Glomerular visceral epithelial cell (primary cell): ENCODE measurements around the gene MGAT2.
A peak's percentile ranks its signal among the peaks of the same experiment; 100 is the strongest.
"Not testable (repeated sequence)": the region's sequence is repeated elsewhere in the genome, so short reads cannot be mapped to it uniquely, and the experiment has no call there.

ENCODE experiments used
- DNase-seq: peaks from one replicate; pipeline ENCODE4 v3.0.0-alpha.2; 2016; ENCODE audit errors: extremely low spot score

Gene MGAT2

DNA sequence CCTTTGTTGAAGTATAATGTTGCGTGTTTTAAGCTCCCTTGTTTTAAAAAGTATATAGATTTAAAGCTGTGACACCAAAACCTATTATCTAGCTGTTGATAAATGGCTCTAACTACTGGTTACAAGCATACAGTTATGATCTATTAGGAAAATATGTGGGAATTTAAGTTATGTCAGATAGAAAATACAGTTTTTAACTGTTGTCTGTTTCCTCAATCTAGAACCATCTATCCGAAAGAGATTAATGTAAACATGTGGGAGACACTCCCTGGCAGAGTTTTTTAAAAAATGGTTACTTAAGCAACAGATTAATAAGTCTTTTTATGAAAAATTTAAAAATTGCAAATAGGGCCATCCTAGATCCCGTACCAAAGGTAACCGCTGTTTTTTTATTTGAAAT lies 8.3 kb upstream of the MGAT2 start:
- DNase-seq, result no peak

DNA sequence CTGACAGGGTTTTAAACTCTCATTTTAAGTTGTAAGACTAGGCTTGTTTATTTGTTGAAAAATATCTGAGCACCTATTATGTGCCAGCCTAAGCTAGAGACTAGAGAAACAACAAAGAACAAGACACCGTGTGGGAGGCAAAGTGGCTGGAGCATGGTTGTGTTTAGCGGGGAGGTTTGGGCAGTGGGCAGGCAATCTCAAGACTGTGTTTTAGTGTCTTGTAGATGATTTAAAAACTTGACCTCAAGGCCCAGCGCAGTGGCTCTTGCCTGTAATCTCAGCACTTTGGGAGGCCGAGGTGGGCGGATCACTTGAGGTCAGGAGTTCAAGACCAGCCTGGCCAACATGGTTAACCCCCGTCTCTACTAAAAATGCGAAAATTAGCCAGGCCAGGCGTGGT lies 7.9 kb upstream of the MGAT2 start:
- DNase-seq, result no peak

DNA sequence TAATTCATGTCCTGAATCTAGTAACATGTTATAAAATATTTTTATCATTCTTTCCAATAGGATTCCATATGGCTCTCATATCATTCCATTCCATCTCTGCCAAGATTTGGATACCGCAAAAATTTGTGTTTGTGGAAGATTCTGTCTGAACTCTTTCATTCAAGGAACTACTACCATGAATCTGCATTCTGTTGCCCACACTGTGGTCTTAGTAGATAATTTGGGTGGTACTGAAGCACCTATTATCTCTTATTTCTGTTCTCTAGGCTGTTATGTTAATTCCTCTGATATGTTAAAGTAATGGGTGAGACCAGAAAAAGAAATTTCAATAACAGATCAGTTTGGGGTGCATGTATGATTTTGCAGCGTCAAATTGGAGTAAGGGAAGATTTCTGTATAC lies 6.4 kb upstream of the MGAT2 start:
- no peak for DNase-seq

DNA sequence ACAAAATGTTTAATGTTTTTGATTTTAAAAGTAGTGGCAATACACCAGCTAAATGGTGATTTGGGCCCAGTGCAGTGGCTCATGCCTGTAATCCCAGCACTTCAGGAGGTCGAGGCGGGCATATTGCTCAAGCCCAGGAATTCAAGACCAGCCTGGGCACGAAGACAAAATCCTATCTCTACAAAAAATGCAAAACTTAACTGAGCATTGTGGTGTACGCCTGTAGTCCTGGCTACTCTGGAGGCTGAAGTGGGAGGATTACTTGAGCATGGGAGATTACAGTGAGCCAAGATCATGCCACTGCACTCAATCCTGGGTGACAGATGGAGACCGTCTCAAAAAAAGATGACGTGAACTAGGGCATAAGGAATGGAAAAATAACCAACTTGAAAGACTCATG lies 4.8 kb upstream of the MGAT2 start:
- DNase-seq, result no peak

DNA sequence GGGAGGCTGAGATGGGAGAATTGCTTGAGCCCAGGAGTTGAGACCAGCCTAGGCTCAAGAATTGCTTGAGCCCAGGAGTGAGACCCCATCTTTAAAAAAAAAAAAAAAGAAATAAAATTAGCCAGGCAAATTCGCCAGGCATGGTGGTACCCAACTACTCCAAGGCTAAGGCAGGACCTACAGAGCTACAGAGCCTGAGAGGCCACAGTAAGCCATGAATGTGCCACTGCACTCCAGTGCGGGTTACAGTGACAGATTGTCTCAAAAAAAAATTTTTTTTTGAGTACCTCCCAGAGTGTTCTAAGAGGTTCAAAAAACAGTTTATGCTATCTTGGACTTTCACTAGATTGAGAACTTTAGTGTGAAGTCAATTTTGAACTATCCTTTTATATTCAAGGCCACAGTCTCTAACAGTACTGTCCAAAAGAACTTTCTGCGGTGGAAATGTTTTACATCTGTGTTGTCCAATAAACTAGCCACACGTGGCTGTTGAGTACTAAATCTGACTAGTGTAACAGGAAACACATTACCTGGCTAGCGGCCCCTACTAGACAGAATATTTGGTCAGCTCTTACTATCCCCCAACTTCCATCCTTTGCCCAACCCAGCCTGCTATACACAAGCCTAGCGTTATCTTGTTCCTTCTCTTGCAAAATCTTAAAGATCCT lies 2.6 kb upstream of the MGAT2 start:
- DNase-seq, result no peak

DNA sequence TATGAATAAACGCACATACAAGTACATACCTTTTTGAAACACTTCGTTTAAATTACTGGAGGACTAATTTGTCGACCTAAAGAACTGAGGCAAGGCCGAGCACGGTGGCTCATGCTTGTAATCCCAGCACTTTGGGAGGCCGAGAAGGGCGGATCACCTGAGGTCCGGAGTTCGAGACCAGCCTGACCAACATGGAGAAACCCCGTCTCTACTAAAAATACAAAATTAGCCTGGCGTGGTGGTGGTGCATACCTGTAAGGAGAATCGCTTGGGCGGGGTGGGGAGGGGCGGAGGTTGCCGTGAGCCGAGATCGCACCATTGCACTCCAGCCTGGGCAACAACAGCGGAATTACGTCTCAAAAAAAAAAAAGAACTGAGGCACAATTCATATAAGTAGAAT lies 1.3 kb upstream of the MGAT2 start:
- DNase-seq, result not testable (repeated sequence)

DNA sequence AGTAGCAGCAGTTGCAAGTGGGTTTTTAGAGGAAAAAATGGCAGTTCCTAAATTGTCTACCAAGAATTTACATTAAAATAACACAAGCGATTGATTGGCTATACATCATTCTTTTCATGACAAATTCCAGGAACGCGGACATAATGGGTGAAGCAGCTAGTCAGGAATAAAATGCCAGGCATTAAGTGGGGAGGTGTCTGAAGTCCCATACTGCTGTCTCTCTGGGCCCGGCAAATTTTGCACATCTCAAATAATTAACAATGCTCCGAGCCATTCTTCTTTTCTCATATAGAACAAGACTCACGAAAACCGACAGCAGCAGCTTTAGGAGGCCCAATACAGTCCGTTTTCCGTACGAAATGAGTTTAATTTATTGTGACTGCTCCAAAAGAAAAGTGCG lies 869 bp upstream of the MGAT2 start:
- no peak for DNase-seq

DNA sequence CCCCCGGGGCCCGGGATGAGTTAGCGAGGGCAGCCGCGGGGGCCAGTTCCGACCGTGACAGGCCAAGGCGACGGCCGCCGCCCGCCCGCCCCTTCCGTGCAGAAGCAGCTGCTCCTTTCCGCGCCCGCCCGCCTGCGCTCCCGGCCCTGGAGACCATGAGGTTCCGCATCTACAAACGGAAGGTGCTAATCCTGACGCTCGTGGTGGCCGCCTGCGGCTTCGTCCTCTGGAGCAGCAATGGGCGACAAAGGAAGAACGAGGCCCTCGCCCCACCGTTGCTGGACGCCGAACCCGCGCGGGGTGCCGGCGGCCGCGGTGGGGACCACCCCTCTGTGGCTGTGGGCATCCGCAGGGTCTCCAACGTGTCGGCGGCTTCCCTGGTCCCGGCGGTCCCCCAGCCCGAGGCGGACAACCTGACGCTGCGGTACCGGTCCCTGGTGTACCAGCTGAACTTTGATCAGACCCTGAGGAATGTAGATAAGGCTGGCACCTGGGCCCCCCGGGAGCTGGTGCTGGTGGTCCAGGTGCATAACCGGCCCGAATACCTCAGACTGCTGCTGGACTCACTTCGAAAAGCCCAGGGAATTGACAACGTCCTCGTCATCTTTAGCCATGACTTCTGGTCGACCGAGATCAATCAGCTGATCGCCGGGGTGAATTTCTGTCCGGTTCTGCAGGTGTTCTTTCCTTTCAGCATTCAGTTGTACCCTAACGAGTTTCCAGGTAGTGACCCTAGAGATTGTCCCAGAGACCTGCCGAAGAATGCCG lies 699 bp downstream of the MGAT2 start:
- DNase-seq, result peak; percentile 62

DNA sequence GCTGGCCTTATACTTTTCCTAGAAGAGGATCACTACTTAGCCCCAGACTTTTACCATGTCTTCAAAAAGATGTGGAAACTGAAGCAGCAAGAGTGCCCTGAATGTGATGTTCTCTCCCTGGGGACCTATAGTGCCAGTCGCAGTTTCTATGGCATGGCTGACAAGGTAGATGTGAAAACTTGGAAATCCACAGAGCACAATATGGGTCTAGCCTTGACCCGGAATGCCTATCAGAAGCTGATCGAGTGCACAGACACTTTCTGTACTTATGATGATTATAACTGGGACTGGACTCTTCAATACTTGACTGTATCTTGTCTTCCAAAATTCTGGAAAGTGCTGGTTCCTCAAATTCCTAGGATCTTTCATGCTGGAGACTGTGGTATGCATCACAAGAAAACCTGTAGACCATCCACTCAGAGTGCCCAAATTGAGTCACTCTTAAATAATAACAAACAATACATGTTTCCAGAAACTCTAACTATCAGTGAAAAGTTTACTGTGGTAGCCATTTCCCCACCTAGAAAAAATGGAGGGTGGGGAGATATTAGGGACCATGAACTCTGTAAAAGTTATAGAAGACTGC lies 1.5 kb downstream of the MGAT2 start:
- no peak for DNase-seq

DNA sequence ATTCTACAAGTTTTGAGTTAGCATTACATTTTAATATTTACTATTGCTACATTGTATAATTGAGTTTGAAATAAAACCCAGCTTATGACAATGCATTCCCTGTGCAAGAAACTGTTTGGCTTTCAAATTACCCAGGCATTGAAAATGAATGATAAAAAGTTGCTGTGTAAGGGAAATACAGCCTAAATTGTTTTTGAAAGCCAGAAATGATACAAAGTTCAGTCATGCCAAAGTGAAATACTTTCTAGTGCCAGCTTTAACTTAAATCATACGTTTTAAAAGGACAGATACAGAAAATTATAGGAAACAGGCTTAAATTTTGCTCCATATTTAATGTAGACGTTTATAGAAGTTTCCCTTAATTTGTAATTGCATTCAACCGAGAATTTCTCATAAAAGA lies 2.8 kb downstream of the MGAT2 start:
- DNase-seq, result no peak

DNA sequence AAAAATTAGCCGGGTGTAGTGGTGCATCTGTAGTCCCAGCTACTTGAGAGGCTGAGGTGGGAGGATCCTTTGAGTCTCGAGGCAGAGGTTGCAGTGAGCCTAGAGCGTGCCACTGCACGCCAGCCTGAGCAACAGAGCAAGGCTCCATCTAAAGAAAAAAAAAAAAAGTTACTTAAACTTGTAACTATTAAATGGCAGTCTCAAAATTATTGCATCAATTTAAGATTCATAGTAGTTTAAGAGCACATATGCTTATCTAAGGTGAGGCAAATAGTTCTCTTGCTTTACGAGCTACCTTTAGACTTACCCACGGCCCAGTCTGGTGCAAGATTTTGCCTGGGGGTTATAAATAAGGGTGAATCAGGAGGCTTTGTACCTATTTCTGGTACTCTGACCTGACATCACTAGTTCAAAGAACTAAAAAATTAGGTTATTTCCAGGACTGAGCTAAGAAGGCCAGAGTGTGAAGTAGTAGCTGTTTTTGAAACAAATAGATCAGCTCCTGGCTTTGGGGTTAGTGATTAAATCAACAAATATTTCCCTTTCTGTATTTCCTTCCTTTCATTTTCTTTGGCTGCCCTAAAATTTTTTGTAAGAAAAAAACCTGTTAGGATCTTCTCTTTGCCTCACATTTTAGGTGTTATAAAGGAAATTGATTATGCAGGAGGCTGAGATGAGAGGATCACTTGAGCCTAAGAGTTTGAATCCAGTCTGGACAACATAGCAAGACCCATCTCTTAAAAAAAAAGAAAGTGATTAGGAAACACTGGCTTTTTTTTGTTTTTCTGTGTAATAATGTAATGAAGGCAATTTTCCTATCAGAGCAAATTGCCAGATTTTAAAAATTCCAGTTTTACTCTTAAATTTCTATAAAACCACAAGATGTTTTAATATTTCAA lies 3.6 kb downstream of the MGAT2 start:
- DNase-seq, result no peak

DNA sequence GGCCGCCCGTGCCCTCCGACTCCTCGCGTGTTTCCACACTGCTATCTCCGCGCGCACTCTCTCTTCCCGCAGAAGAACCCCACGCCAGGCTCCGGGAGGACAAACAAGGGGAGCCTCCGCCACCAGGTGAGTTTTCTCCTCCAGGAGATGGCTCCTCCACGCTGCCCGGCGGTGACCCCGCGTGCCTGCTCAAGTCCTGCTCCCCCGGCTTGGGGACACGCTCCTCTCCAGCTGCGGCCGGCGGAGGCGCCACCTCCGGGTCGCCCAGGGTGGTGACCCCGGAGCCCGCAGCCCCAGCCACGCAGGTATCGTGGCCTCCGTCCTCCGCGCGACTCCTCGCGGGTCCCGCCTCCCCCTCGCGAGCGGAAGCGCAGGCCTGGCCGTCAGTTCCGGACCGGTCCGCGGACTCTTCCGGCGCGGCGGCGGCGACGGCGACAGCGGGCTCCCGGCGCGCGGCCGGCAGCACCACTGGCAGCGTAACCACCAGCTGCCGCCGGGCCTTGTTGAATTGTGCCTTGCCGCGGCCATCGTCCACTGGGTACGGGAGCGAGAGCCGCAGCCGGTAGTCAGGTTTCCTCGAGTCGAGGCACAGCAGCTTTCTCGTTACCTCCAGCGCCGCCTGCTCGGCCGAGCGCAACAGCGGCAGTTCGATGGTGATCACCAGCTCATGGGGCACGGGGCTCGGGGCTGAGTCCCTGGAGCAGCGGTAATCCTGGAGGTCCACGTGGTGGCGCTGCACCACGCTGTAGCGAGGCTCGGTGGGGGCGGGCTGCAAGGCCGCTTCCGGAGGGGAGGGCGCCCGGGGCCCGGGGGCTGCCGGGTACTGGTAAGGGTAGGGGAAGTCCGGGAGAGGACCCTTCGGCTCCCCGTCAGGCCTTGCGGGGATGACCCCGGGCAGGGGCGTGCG lies 13.3 kb downstream of the MGAT2 start:
- peak; percentile 95 for DNase-seq

DNA sequence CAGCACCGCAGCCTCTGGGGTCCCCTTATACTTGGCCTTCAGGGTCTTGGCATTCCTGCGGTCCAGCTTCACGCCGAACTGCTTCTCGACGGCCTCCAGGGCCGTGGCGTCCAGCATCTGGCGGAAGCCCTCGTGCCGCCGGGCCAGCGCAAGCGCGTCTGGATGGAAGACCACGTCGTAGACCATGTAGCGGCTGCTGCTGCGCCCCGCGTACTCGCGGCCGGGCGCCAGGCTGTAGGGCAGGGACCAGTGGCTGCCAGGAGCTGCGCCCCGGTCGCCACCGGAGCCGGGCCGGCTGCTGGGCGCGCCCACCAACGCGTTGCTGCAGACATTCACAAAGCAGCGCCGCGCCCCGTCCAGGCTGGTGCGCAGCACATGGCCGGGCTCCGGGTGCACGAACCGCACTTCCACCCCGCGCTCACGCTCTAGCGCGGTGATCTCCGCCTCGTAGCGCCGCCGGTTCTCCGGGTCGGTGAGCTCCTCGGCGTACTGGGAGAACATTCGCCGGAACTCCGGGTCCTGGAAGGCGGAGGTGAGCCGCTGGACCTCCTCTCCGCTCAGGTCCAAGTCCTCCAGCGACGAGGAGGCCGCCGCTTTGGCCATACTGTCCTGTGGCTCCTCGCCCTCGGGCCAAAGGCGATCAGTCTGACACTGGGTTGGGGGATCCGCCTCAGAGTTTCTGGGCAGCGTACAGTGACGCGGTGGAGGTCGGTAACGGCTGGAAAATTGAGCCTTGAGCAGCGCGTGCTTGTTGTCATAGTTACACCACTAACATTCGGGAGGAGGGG lies 14.1 kb downstream of the MGAT2 start, which contains the start of gene DNAAF2:
Gene DNAAF2 (minus strand): TSS at position 698 of the 788 bp plus-strand sequence. CDS start 95 bp downstream, at position 603.
- DNase-seq, result peak; percentile 75

DNA sequence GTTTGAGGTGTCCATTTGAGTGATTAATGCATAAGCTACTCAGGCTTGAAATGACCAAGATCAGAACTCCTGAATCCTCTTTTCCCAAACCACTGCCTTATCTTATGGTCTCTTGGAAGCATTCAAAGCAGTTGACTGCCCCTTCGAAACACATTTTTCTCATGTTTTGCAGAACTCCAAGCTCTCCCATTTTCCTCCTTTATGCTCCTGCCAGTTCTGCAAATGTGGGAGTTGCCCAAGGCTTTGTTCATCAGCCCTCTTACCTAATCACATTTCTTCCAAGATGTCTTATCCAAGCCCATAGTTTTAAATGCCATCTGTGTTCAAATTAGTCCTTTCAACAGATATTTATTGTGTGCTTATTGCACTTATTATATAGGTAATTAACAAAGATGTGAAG lies 16.3 kb downstream of the MGAT2 start:
- DNase-seq, result no peak

DNA sequence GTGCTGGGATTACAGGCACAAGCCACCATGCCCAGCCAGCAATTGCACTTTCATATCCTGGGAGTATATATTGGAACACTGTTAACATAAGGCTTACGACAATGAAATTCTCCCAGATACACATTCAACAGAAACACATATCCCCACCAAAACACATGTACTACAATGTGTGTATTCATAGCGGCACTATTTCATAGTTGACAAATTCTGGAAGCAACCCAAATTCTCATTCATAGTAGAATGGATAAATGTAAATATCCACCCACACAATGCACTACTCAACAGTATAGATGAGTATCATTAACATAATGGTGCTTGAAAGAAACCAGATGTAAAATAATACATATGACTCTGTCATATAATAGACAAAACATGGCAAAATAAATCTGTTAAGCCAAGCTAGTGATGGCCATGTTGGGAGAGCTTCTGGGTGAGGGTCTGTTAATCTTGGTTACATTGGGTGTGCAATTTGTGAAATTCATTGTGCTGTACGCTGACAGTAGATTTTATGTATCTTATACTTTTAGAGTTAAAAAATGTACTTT lies 17.0 kb downstream of the MGAT2 start:
- DNase-seq, result no peak

DNA sequence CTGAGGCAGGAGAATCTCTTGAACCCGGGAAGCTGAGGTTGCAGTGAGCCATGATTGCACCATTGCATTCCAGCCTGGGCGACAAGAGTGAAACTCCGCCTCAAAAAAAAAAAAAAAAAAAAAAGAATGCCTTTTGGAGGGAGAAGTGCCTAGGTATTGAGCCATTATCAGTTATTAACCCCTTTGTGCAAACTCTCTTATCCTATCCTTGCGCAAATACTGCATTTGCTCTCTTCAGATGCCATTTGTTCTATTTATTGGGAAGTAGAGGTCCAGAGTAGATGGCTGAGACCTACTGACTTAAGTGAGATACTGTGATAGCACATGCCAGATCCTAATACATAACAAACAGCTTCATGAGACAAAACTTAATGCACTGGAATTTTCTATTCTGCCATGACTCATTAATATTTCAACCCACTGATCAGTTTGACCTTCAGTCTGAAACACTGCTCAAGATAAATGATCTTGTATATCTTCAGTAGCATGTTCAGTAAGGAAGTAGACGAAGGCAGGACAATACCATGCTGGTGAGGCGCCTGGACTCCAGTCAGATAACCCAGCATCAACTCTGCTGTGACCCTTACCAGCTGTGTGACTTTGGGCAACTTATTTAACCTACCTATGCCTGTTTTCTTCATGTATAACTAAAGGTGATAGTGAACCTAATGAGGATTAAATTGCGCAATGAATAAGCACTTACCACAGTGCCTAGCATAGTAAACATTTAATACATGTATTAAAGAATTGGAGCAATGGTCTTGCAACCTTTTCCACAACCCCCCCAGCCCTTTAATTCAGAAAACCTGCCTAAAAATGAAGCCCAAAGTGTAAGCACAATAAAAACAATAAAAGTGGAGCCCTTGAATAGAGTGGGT lies 20.2 kb downstream of the MGAT2 start:
- no peak for DNase-seq

DNA sequence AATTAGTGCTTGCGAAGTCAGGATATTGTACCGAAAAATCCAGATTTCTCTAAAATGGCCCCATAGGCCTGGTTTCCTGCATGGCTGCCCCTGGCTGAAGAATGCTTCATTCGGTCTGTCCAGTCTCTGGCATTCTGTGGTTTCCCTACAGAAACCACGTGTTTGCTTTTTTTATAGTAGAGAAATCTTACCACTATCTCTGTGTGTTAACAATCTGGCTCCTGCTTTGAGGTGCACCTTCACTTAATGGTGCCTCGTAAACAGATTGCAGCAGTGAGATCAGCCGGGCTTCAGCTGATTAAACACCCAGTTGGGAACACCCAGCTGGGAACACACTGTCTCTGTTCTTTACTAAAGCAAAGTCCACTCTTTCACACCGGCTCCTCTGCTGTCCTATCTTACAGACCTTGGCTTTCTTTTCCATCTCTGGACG lies 21.1 kb downstream of the MGAT2 start:
- peak; percentile 75 for DNase-seq

DNA sequence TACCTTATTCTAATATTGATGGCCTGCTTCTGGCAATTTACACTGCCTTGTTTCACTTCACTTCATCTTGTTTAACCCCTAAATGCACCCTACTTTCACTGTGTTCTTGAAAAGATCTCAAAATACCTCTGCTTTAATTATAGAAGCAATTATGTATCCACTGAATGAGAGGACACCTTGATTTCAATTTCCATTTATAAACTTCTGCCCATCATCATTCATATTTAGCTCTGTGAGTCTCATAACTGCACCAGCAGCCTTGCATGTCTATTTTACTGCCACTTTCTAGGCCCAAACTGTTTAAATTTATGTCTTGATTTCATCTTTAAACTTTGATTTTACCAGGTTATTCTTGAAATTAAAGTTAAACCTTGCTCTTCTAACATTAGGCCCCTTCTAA lies 21.6 kb downstream of the MGAT2 start:
- no peak for DNase-seq

DNA sequence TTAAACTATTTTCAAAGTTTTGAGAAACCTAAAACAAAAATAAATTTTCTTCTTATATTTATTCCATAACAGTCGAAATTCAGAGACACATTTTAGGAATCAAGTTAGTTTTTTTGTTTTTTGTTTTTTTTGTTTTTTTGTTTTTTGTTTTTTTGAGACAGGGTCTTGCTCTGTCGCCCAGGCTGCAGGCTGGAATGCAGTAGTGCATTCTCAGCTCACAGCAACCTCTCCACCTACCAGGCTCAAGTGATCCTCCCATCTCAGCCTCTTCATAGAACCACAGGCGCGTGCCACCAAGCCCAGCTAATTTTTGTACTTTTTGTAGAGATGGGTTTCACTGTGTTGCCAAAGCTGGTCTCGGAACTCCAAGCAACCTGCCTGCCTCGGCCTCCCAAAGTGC lies 32.9 kb downstream of the MGAT2 start:
- no peak for DNase-seq
